DOHH2 (cell line): Measurements from ENCODE around the gene MACROD2.

ENCODE experiments used
- EZH2phosphoT487 ChIP-seq: fragments of 200-600 bp; sonication (generic); IDR thresholded peaks from 2 replicates; pipeline ENCODE4 v1.6.1; 2017; ENCODE audit warnings: borderline replicate concordance, mild to moderate bottlenecking, antibody characterized with exemption, low read length, moderate library complexity, mixed read lengths
- TF ChIP-seq, protein P1 (sequence below): fragments of 200-600 bp; sonication (generic); IDR thresholded peaks from one replicate; pipeline ENCODE4 v1.5.1; 2014; ENCODE audit warnings: antibody characterized with exemption, mild to moderate bottlenecking, low read depth, low read length; ENCODE audit not compliant: poor library complexity, severe bottlenecking

DNA sequence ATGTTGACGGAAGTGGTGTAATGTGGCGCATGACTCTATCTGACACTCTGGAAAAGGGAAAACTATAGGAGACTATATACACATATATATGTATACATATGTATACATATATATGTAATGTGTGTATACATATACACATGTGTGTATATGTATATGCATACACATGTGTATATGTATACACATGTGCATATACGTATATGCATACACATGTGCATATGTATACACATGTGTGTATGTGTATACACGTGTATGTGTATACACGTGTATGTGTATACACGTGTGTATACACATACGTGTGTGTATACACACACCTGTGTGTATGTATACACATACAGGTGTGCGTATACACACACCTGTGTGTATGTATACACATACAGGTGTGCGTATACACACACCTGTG lies 1025.5 kb downstream of the MACROD2 start:
- TF ChIP-seq, protein P1, sequence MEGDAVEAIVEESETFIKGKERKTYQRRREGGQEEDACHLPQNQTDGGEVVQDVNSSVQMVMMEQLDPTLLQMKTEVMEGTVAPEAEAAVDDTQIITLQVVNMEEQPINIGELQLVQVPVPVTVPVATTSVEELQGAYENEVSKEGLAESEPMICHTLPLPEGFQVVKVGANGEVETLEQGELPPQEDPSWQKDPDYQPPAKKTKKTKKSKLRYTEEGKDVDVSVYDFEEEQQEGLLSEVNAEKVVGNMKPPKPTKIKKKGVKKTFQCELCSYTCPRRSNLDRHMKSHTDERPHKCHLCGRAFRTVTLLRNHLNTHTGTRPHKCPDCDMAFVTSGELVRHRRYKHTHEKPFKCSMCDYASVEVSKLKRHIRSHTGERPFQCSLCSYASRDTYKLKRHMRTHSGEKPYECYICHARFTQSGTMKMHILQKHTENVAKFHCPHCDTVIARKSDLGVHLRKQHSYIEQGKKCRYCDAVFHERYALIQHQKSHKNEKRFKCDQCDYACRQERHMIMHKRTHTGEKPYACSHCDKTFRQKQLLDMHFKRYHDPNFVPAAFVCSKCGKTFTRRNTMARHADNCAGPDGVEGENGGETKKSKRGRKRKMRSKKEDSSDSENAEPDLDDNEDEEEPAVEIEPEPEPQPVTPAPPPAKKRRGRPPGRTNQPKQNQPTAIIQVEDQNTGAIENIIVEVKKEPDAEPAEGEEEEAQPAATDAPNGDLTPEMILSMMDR: no peak
- no peak for TF ChIP-seq EZH2phosphoT487
